Adipocyte (in vitro differentiated cells): ENCODE results near the gene SLCO3A1.

ENCODE experiments used
- DNase-seq: peaks from one replicate; pipeline ENCODE4 v3.0.0-alpha.2; 2015; ENCODE audit warnings: low read depth
- H3K27me3 ChIP-seq: replicated peaks from 2 replicates; pipeline ENCODE4 v1.7.0; 2013; ENCODE audit warnings: mild to moderate bottlenecking, low read length, moderate library complexity; ENCODE audit not compliant: control insufficient read depth, insufficient read depth
- H3K36me3 ChIP-seq: 2 replicates; pipeline ENCODE4 v1.7.0; 2013; ENCODE audit warnings: low read length, mild to moderate bottlenecking, moderate library complexity; ENCODE audit not compliant: control insufficient read depth, insufficient read depth, severe bottlenecking
- H3K4me1 ChIP-seq: 2 replicates; pipeline ENCODE4 v1.7.0; 2013; ENCODE audit warnings: mild to moderate bottlenecking, low read length, moderate library complexity; ENCODE audit not compliant: control insufficient read depth, insufficient read depth
- H3K4me3 ChIP-seq: 2 replicates; pipeline ENCODE4 v1.7.0; 2013; ENCODE audit warnings: mild to moderate bottlenecking, low read length, moderate library complexity
- H3K9ac ChIP-seq: 2 replicates; pipeline ENCODE4 v1.7.0; 2013; ENCODE audit warnings: mild to moderate bottlenecking, low read length, moderate library complexity
- H3K9me3 ChIP-seq: 2 replicates; pipeline ENCODE4 v1.7.0; 2013; ENCODE audit warnings: mild to moderate bottlenecking, low read length, moderate library complexity; ENCODE audit not compliant: control insufficient read depth

The SLCO3A1 gene

GRCh38 chr15:91884606-91885005 lies 31.1 kb downstream of the SLCO3A1 start:
- Histone ChIP-seq H3K9ac (no peak overlapping the region), H3K9me3 (no peaks in the 10 kb centered on the region), H3K36me3 (no peaks in the 10 kb centered on the region), H3K4me3 (no peak overlapping the region), H3K4me1 (peaks cover 13% of the 10 kb centered on the region), H3K27me3 (no peaks in the 10 kb centered on the region)
- DNase-seq: peak; percentile 72

- DNase-seq: no peak
Observed at GRCh38 chr15:91885054-91885453, 31.5 kb downstream of the SLCO3A1 start.

GRCh38 chr15:91885714-91886270 lies 32.3 kb downstream of the SLCO3A1 start:
- peaks cover 13% of the 10 kb centered on the region for H3K4me1 ChIP-seq
- no peak overlapping the region for H3K4me3 ChIP-seq
- H3K9ac ChIP-seq: no peak overlapping the region
- no peaks in the 10 kb centered on the region for H3K9me3 ChIP-seq
- no peaks in the 10 kb centered on the region for H3K36me3 ChIP-seq
- DNase-seq: no peak
- no peaks in the 10 kb centered on the region for H3K27me3 ChIP-seq

More at GRCh38 chr15:91885054-91885453, 31.5 kb downstream of the SLCO3A1 start:
- peaks cover 13% of the 10 kb centered on the region for H3K4me1 ChIP-seq
- no peaks in the 10 kb centered on the region for H3K9me3 ChIP-seq
- no peak overlapping the region for H3K4me3 ChIP-seq
- H3K9ac ChIP-seq: no peak overlapping the region
- H3K36me3 ChIP-seq: no peaks in the 10 kb centered on the region
- H3K27me3 ChIP-seq: no peaks in the 10 kb centered on the region

GRCh38 chr15:91886878-91887277 lies 33.4 kb downstream of the SLCO3A1 start:
- H3K4me3 ChIP-seq: no peak overlapping the region
- peaks cover 13% of the 10 kb centered on the region for H3K4me1 ChIP-seq
- DNase-seq: no peak
- no peaks in the 10 kb centered on the region for H3K27me3 ChIP-seq
- H3K9ac ChIP-seq: no peak overlapping the region
- H3K36me3 ChIP-seq: no peaks in the 10 kb centered on the region
- H3K9me3 ChIP-seq: no peaks in the 10 kb centered on the region

GRCh38 chr15:91887321-91887720 lies 33.8 kb downstream of the SLCO3A1 start:
- Histone ChIP-seq H3K9me3 (no peaks in the 10 kb centered on the region), H3K4me1 (peaks cover 13% of the 10 kb centered on the region), H3K36me3 (no peaks in the 10 kb centered on the region), H3K4me3 (no peak overlapping the region), H3K9ac (no peak overlapping the region), H3K27me3 (no peaks in the 10 kb centered on the region)
- no peak for DNase-seq

GRCh38 chr15:91887921-91888373 lies 34.4 kb downstream of the SLCO3A1 start:
- Histone ChIP-seq H3K9me3 (no peaks in the 10 kb centered on the region), H3K27me3 (no peaks in the 10 kb centered on the region)
- no peak for DNase-seq

GRCh38 chr15:91889111-91889815 lies 35.8 kb downstream of the SLCO3A1 start:
- Histone ChIP-seq H3K4me3 (no peak overlapping the region), H3K4me1 (peaks cover 13% of the 10 kb centered on the region), H3K9ac (no peak overlapping the region), H3K9me3 (no peaks in the 10 kb centered on the region), H3K36me3 (no peaks in the 10 kb centered on the region), H3K27me3 (no peaks in the 10 kb centered on the region)
- DNase-seq: no peak

More at GRCh38 chr15:91887921-91888373, 34.4 kb downstream of the SLCO3A1 start:
- no peaks in the 10 kb centered on the region for H3K36me3 ChIP-seq
- H3K4me3 ChIP-seq: peak overlapping the region; percentile 18
- peak overlapping the region; percentile 7 for H3K9ac ChIP-seq
- H3K4me1 ChIP-seq: peaks cover 13% of the 10 kb centered on the region

GRCh38 chr15:91890614-91891013 lies 37.1 kb downstream of the SLCO3A1 start:
- Histone ChIP-seq H3K36me3 (no peaks in the 10 kb centered on the region), H3K4me3 (no peak overlapping the region), H3K9ac (no peak overlapping the region), H3K9me3 (no peaks in the 10 kb centered on the region), H3K4me1 (peaks cover 13% of the 10 kb centered on the region), H3K27me3 (no peaks in the 10 kb centered on the region)
- DNase-seq: no peak

- DNase-seq: no peak
Observed at GRCh38 chr15:91891101-91891500, 37.6 kb downstream of the SLCO3A1 start.

GRCh38 chr15:91891788-91892345 lies 38.4 kb downstream of the SLCO3A1 start:
- Histone ChIP-seq H3K4me1 (peaks cover 13% of the 10 kb centered on the region), H3K27me3 (no peaks in the 10 kb centered on the region)
- no peak for DNase-seq

More at GRCh38 chr15:91891101-91891500, 37.6 kb downstream of the SLCO3A1 start:
- H3K27me3 ChIP-seq: no peaks in the 10 kb centered on the region
- no peak overlapping the region for H3K9ac ChIP-seq
- H3K9me3 ChIP-seq: no peaks in the 10 kb centered on the region
- H3K36me3 ChIP-seq: no peaks in the 10 kb centered on the region
- no peak overlapping the region for H3K4me3 ChIP-seq
- H3K4me1 ChIP-seq: peaks cover 13% of the 10 kb centered on the region

GRCh38 chr15:91892436-91892835 lies 38.9 kb downstream of the SLCO3A1 start:
- DNase-seq: no peak
- no peaks in the 10 kb centered on the region for H3K9me3 ChIP-seq
- H3K9ac ChIP-seq: no peak overlapping the region
- H3K27me3 ChIP-seq: no peaks in the 10 kb centered on the region
- no peak overlapping the region for H3K4me3 ChIP-seq
- H3K4me1 ChIP-seq: peaks cover 12% of the 10 kb centered on the region
- H3K36me3 ChIP-seq: no peaks in the 10 kb centered on the region

More at GRCh38 chr15:91891788-91892345, 38.4 kb downstream of the SLCO3A1 start:
- H3K9me3 ChIP-seq: no peaks in the 10 kb centered on the region
- no peaks in the 10 kb centered on the region for H3K36me3 ChIP-seq
- H3K9ac ChIP-seq: no peak overlapping the region
- no peak overlapping the region for H3K4me3 ChIP-seq
